Upper lobe of left lung (tissue), 6 donors: ENCODE data around the gene FOXB1. TPM values are rescaled to one million over a fixed set of nuclear protein-coding genes. Genes with fewer than 3 reads are reported as not detected.

Experiments used
- ATAC-seq, 2 donors: fragments of 200-7000 bp; cut with Tn5 transposase; one replicate each; pipeline ENCODE4 v1.9.1; 2022; ENCODE audit warnings: mild to moderate bottlenecking in 2 of 2, moderate library complexity in 2 of 2; ENCODE audit not compliant: low FRiP score in 2 of 2
- DNase-seq, 2 donors: peaks; one replicate each; pipeline ENCODE4 v3.0.0-alpha.2; 2019 to 2020
- H3K27ac ChIP-seq, 4 donors: fragments of 200-600 bp; sonication (generic); one replicate each; pipeline ENCODE4 v1.5.1; 2016 to 2019
- H3K27me3 ChIP-seq, 4 donors: fragments of 200-600 bp; sonication (generic); one replicate each; pipeline ENCODE4 v1.5.1; 2017 to 2019
- H3K36me3 ChIP-seq, 4 donors: fragments of 200-600 bp; sonication (generic); one replicate each; pipeline ENCODE4 v1.5.1; 2016 to 2019
- H3K4me1 ChIP-seq, 4 donors: fragments of 200-600 bp; sonication (generic); one replicate each; pipeline ENCODE4 v1.5.1; 2018 to 2019
- H3K4me3 ChIP-seq, 4 donors: fragments of 200-600 bp; sonication (generic); one replicate each; pipeline ENCODE4 v1.5.1; 2017 to 2019; ENCODE audit warnings: mild to moderate bottlenecking in 2 of 4, moderate library complexity in 1 of 4
- H3K9me3 ChIP-seq, 4 donors: fragments of 200-600 bp; sonication (generic); one replicate each; pipeline ENCODE4 v1.5.1; 2018 to 2019
- EP300 ChIP-seq, 4 donors: sonication (generic); formaldehyde crosslinking; IDR thresholded peaks; one replicate each; pipeline ENCODE4 v1.5.1; 2017; ENCODE audit warnings: antibody characterized with exemption in 4 of 4, control low read depth in 2 of 4
- POLR2A ChIP-seq, 4 donors: fragments of 450-650 bp; IDR thresholded peaks; one replicate each; pipeline ENCODE4 v1.5.1; 2016 to 2017; ENCODE audit warnings: antibody characterized with exemption in 4 of 4, mild to moderate bottlenecking in 2 of 4
- POLR2AphosphoS5 ChIP-seq, 2 donors: sonication (generic); formaldehyde crosslinking; IDR thresholded peaks; one replicate each; pipeline ENCODE4 v1.5.1; 2017; ENCODE audit warnings: antibody characterized with exemption in 2 of 2
- WGBS, 2 donors: methylation state at CpG; one replicate each; pipeline ENCODE4 v1.1.5; 2017 to 2018; 5-methylcytosine and 5-hydroxymethylcytosine counted together
- total RNA-seq, 6 donors: library from RNA; depleted of rRNA in 4 of 6; stranded (reverse); fragments of >200 nt in 4 of 6; gene quantifications; one replicate each; pipeline versions ENCODE4 v1.1.0 to v1.2.1, GENCODE V29; 2016 to 2021
- TF ChIP-seq, protein P1 (sequence below), 6 experiments: fragments of 450-650 bp in 4 of 6; fragments of 200-600 bp in 2 of 6; sonication (generic) in 2 of 6; IDR thresholded peaks; one replicate each; pipeline ENCODE4 v1.5.1; 2016 to 2019; ENCODE audit warnings: antibody characterized with exemption in 6 of 6
- donor health status: DM: no; HTN: no; CAD: no; lungs with moderate emphysema.
- donor health status: DM: no; HTN: yes; CAD: no; lungs with severe emphysema.

Gene FOXB1
- total RNA-seq, 6 donors from 2014 or later, result not detected

DNA sequence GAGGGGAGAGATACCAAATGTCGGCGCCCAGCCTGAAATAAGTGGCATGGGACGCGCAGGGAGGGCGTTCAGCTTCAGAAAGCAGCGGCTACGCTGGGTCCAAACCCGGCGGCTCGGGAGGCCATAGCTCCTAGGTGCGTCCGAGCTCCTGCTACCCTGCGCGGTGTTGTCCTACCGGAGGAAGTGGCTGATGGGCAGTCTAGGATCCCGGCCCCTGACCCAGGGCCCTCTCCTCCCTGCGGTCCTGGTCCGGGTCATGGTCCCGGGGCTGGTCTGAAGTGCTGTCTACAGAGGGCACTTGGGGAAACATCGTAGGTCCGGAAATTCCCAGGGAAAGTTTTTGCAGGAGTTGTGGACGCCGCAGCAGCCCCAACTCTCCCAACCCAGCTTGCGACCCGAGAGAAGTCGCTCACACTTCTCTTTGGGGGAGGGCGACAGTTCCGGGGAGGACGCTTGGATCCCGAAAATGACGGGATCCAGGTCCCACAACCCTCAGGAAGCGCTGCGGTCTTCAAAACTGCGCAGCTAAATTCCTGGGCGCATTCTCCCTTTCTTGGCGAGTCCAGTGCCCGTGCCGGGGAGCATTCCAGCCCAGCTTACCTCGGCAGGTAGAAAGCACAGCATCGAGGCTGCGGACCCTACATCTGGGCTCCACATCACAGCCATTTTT lies 9.1 kb upstream of the FOXB1 start:
- Histone ChIP-seq H3K4me1 (peaks cover 4 to 22% (median 9%) of the 10 kb centered on the region in 4 donors), H3K4me3 (no peak overlapping the region), H3K27ac (no peak overlapping the region), H3K36me3 (no peaks in the 10 kb centered on the region), H3K9me3 (no peaks in the 10 kb centered on the region), H3K27me3 (peaks cover 0 to 74% (median 35%) of the 10 kb centered on the region in 4 donors)
- no peak for TF ChIP-seq POLR2AphosphoS5 (IDR thresholded peaks at IDR 0.05)
- TF ChIP-seq EP300 (IDR thresholded peaks at IDR 0.05), result no peak
- no peak for TF ChIP-seq POLR2A (IDR thresholded peaks at IDR 0.05)
- TF ChIP-seq, protein P1, sequence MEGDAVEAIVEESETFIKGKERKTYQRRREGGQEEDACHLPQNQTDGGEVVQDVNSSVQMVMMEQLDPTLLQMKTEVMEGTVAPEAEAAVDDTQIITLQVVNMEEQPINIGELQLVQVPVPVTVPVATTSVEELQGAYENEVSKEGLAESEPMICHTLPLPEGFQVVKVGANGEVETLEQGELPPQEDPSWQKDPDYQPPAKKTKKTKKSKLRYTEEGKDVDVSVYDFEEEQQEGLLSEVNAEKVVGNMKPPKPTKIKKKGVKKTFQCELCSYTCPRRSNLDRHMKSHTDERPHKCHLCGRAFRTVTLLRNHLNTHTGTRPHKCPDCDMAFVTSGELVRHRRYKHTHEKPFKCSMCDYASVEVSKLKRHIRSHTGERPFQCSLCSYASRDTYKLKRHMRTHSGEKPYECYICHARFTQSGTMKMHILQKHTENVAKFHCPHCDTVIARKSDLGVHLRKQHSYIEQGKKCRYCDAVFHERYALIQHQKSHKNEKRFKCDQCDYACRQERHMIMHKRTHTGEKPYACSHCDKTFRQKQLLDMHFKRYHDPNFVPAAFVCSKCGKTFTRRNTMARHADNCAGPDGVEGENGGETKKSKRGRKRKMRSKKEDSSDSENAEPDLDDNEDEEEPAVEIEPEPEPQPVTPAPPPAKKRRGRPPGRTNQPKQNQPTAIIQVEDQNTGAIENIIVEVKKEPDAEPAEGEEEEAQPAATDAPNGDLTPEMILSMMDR (IDR thresholded peaks at IDR 0.05), result no peak
- peak in 1 of 2 donors; percentile 54 for ATAC-seq
- peak in 1 of 2 donors; percentile 55 for DNase-seq
- WGBS, 2 donors, result 2 to 6% methylated on average over 9 to 41 of the region's 41 CpGs

DNA sequence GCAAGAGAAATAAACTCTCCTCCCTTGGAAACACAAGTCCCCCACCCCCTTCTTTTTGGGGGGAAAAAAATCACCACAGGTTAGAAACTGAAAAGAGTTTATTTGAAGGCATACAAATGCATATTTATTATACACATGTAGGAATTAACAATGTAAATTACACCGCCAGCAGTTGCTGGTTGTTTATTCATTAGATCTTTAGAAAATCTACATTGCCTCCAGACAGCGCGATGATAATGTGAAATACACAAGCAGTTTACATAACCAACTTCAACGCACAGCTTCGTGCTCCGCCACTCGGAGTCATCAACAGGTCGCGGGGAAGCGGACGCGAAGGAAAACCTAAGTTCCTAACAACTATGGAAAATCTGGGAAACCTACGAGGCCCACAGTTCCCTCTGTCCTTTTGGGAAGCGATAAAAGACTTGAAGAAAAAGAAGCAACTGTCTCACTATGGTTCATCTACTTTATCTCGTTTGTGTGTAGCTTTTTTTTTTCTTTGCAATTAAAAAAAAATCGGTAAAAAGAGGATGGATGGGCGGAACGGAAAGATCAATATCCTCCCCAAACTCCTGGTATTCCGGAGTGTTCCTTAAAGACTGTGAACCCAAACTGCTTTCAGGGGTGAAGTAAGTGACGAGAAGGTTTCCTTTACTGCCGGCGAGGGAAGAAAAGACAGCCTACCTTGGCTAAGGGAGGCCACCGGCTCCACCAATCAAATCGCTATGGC lies 8.4 kb upstream of the FOXB1 start:
- DNase-seq (no peak), ATAC-seq (no peak)
- Histone ChIP-seq H3K36me3 (no peaks in the 10 kb centered on the region), H3K9me3 (no peaks in the 10 kb centered on the region), H3K27ac (no peak overlapping the region), H3K4me1 (peaks cover 4 to 29% (median 9%) of the 10 kb centered on the region in 4 donors), H3K4me3 (no peak overlapping the region), H3K27me3 (peaks cover 0 to 81% (median 39%) of the 10 kb centered on the region in 4 donors)
- TF ChIP-seq POLR2AphosphoS5 (IDR thresholded peaks at IDR 0.05), result no peak
- TF ChIP-seq EP300 (IDR thresholded peaks at IDR 0.05), result no peak
- TF ChIP-seq POLR2A (IDR thresholded peaks at IDR 0.05), result no peak
- TF ChIP-seq, protein P1 (IDR thresholded peaks at IDR 0.05), result no peak
- 17 to 18% methylated on average over 24 of the region's 24 CpGs for WGBS, 2 donors

DNA sequence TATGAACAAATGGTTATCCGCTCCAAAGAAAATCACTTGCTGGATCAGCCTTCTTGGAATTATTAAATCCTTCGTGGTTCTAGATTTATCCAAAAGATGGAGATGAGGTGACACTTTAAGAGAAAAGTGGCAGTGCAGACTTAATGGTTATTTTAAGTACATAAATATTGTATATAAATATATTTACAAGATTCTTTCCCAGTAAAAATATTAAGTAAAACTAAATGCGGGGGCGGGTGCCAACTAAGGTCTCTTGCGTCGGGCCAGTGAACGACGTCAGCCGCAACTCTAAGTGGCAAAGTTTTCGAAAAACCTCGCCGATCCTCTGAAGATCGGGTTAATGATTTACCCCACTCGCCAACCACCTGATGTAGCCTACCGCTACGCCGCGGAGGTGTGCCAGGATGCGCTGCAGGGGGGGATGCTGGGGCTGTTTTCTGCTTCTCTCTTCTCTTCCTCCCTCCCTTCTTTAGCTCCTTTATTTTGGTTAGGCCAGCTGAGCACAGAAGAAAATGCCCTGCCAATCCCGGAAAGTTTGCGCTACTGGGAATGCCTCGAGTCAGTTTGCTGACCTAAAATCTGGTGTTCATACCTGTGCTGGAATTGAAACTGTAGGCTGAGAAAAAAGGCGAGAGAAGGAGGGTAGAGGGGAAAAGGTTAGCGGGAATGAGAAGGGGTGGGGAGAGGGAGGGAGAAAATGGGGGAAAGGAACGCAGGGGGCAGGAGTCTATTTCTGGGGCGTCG lies 7.6 kb upstream of the FOXB1 start:
- Histone ChIP-seq H3K9me3 (no peaks in the 10 kb centered on the region), H3K27me3 (peaks cover 0 to 88% (median 43%) of the 10 kb centered on the region in 4 donors), H3K36me3 (no peaks in the 10 kb centered on the region), H3K4me1 (peaks cover 4 to 30% (median 9%) of the 10 kb centered on the region in 4 donors), H3K4me3 (no peak overlapping the region), H3K27ac (no peak overlapping the region)
- 6% methylated on average over 27 of the region's 27 CpGs for WGBS, 2 donors
- DNase-seq, result no peak
- TF ChIP-seq, protein P1 (IDR thresholded peaks at IDR 0.05), result no peak
- no peak for TF ChIP-seq POLR2A (IDR thresholded peaks at IDR 0.05)
- TF ChIP-seq POLR2AphosphoS5 (IDR thresholded peaks at IDR 0.05), result no peak
- TF ChIP-seq EP300 (IDR thresholded peaks at IDR 0.05), result no peak
- ATAC-seq, result peak in 1 of 2 donors; percentile 18

DNA sequence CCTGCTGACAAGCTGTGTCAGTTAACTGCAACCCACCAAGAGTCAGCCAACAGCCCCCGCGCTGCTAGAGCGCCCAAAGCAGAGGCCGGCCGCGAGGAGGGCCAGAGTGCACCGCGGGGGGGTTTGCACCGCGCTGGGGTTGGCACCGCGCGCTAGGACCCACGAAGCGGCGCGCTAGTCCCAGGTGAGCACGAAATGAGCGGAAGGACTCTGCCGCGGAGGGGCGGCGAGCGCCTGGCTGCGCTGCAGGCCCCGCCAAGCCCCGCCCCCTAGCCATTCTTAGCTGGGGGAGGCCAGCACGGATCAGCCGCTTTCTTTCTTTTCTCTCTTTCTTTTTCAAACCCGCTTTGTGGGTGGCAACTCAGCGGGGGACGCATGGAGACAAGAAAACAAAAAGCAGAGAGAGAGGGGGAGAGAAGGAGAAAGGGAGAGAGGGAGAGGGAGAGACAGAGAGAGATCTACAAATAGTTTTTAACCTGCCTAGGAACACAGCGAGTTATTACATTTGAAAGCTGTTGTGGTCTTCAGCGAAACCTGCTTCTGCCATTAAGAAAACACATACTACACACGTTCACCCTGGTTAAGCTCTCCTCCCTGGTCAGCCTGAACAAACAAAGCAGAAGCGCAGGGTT lies 6.9 kb upstream of the FOXB1 start:
- Histone ChIP-seq H3K36me3 (no peaks in the 10 kb centered on the region), H3K27me3 (peaks cover 0 to 95% (median 47%) of the 10 kb centered on the region in 4 donors), H3K4me1 (peaks cover 4 to 30% (median 9%) of the 10 kb centered on the region in 4 donors), H3K4me3 (peak overlapping the region in 1 of 4 donors; percentile 14), H3K9me3 (no peaks in the 10 kb centered on the region), H3K27ac (no peak overlapping the region)
- DNase-seq (peak in 1 of 2 donors; percentile 79), ATAC-seq (no peak)
- TF ChIP-seq POLR2AphosphoS5 (IDR thresholded peaks at IDR 0.05), result no peak
- TF ChIP-seq EP300 (IDR thresholded peaks at IDR 0.05), result no peak
- TF ChIP-seq POLR2A (IDR thresholded peaks at IDR 0.05), result no peak
- TF ChIP-seq, protein P1 (IDR thresholded peaks at IDR 0.05), result no peak
- 6 to 8% methylated on average over 12 to 36 of the region's 36 CpGs for WGBS, 2 donors
